Astrocyte (in vitro differentiated cells and primary cell): ENCODE measurements around the gene NUBPL. TPM values are rescaled to one million over a fixed set of nuclear protein-coding genes. Genes with fewer than 3 reads are reported as not detected.

Source experiments
- DNase-seq: peaks from one replicate; pipeline ENCODE4 v3.0.0-alpha.2; 2010; ENCODE audit warnings: low read depth
- FAIRE-seq: peaks from 2 replicates; lab custom pipeline; 2011; peaks lifted over from hg19 to GRCh38; lab: Jason Lieb, UNC
- H2AFZ ChIP-seq: 2 replicates; pipeline ENCODE4 v1.6.0; 2012; ENCODE audit warnings: low read depth, low read length, inconsistent platforms
- H3K27ac ChIP-seq: 2 replicates; pipeline ENCODE4 v1.5.1; 2011; ENCODE audit warnings: low read depth, low read length, inconsistent platforms
- H3K27me3 ChIP-seq: 2 replicates; pipeline ENCODE4 v1.6.0; 2011; ENCODE audit warnings: low read length, inconsistent platforms; ENCODE audit not compliant: insufficient read depth
- H3K36me3 ChIP-seq: 2 replicates; pipeline ENCODE4 v1.5.1; 2011; ENCODE audit warnings: low read length, inconsistent platforms; ENCODE audit not compliant: insufficient read depth
- H3K4me1 ChIP-seq: 2 replicates; pipeline ENCODE4 v1.5.1; 2011; ENCODE audit warnings: low read length, inconsistent platforms; ENCODE audit not compliant: insufficient read depth
- H3K4me2 ChIP-seq: 2 replicates; pipeline ENCODE4 v1.6.0; 2012; ENCODE audit warnings: low read length, inconsistent platforms
- H3K4me3 ChIP-seq: 2 replicates; pipeline ENCODE4 v1.5.1; 2011; ENCODE audit warnings: low read depth, mild to moderate bottlenecking, low read length, inconsistent platforms; ENCODE audit not compliant: insufficient read depth
- H3K79me2 ChIP-seq: 2 replicates; pipeline ENCODE4 v1.6.0; 2012; ENCODE audit warnings: mild to moderate bottlenecking, low read length, inconsistent platforms; ENCODE audit not compliant: insufficient read depth
- H3K9ac ChIP-seq: 2 replicates; pipeline ENCODE4 v1.6.0; 2012; ENCODE audit warnings: mild to moderate bottlenecking, low read length, inconsistent platforms
- H3K9me3 ChIP-seq: 2 replicates; pipeline ENCODE4 v1.5.1; 2012; ENCODE audit warnings: low read depth, mild to moderate bottlenecking, low read length, inconsistent platforms; ENCODE audit not compliant: insufficient read depth
- H4K20me1 ChIP-seq: 2 replicates; pipeline ENCODE4 v1.6.0; 2012; ENCODE audit warnings: low read length, inconsistent platforms; ENCODE audit not compliant: insufficient read depth
- H3K27ac Mint-ChIP-seq: one replicate; pipeline ENCODE4 v1.8.0; 2021; ENCODE audit warnings: mild to moderate bottlenecking, mixed read lengths; ENCODE audit not compliant: unreplicated experiment
- H3K27me3 Mint-ChIP-seq: one replicate; pipeline ENCODE4 v1.8.0; 2021; ENCODE audit warnings: low read depth, mixed read lengths; ENCODE audit not compliant: unreplicated experiment
- H3K36me3 Mint-ChIP-seq: one replicate; pipeline ENCODE4 v1.8.0; 2021; ENCODE audit warnings: low read depth, mixed read lengths; ENCODE audit not compliant: unreplicated experiment
- H3K4me1 Mint-ChIP-seq: one replicate; pipeline ENCODE4 v1.8.0; 2021; ENCODE audit warnings: low read depth, mixed read lengths; ENCODE audit not compliant: unreplicated experiment
- H3K4me3 Mint-ChIP-seq: one replicate; pipeline ENCODE4 v1.8.0; 2021; ENCODE audit warnings: mild to moderate bottlenecking, moderate library complexity, mixed read lengths; ENCODE audit not compliant: unreplicated experiment
- H3K9me3 Mint-ChIP-seq: one replicate; pipeline ENCODE4 v1.8.0; 2021; ENCODE audit warnings: mild to moderate bottlenecking, mixed read lengths; ENCODE audit not compliant: unreplicated experiment
- EZH2 ChIP-seq: IDR thresholded peaks from 2 replicates; pipeline ENCODE4 v1.6.1; 2012; ENCODE audit warnings: mild to moderate bottlenecking, low read length, inconsistent platforms; ENCODE audit not compliant: insufficient read depth
- total RNA-seq: library from RNA; stranded (reverse); gene quantifications from 2 replicates; pipeline ENCODE4 v1.2.1, GENCODE V29; 2021
- TF ChIP-seq, protein P1 (sequence below): IDR thresholded peaks from 2 replicates; pipeline ENCODE4 v1.5.1; 2011; ENCODE audit warnings: low read depth, mild to moderate bottlenecking, inconsistent platforms, low read length, moderate library complexity; ENCODE audit not compliant: insufficient read depth

NUBPL gene
- total RNA-seq, 1 donor from 2014 or later: 9.0 TPM

DNA sequence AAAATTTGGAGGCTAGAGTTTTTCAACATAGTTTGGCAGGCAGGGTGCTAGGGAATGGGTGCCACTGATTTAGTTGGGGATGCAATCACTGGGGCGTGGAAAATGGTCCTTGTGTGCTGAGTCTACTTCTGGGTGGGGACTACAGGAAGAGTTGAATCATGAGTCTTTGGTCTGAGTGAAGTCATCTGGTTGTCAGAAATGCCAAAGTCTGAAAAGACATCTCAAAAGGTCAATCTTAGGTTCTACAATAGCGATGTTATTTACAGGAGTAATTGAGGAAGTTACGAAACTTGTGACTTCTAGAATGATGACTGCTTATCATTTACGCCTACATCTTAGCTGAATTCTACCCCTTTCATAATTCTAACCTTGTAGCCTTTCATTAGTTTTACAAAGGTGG is 209.1 kb downstream of the NUBPL start:
- Histone ChIP-seq H3K27ac (no peak overlapping the region), H2AFZ (no peak overlapping the region), H3K79me2 (no peaks in the 10 kb centered on the region), H3K27me3 (no peaks in the 10 kb centered on the region), H4K20me1 (no peaks in the 10 kb centered on the region), H3K4me1 (no peaks in the 10 kb centered on the region), H3K4me3 (no peak overlapping the region), H3K36me3 (no peaks in the 10 kb centered on the region), H3K9ac (no peak overlapping the region), H3K4me2 (no peak overlapping the region), H3K9me3 (no peaks in the 10 kb centered on the region)
- FAIRE-seq (no peak), DNase-seq (no peak)
- H3K36me3 Mint-ChIP-seq: no peaks in the 10 kb centered on the region
- no peak overlapping the region for H3K27ac Mint-ChIP-seq
- H3K4me3 Mint-ChIP-seq: no peak overlapping the region
- no peaks in the 10 kb centered on the region for H3K9me3 Mint-ChIP-seq
- H3K4me1 Mint-ChIP-seq: peaks cover 7% of the 10 kb centered on the region
- no peaks in the 10 kb centered on the region for H3K27me3 Mint-ChIP-seq
- TF ChIP-seq, protein P1, sequence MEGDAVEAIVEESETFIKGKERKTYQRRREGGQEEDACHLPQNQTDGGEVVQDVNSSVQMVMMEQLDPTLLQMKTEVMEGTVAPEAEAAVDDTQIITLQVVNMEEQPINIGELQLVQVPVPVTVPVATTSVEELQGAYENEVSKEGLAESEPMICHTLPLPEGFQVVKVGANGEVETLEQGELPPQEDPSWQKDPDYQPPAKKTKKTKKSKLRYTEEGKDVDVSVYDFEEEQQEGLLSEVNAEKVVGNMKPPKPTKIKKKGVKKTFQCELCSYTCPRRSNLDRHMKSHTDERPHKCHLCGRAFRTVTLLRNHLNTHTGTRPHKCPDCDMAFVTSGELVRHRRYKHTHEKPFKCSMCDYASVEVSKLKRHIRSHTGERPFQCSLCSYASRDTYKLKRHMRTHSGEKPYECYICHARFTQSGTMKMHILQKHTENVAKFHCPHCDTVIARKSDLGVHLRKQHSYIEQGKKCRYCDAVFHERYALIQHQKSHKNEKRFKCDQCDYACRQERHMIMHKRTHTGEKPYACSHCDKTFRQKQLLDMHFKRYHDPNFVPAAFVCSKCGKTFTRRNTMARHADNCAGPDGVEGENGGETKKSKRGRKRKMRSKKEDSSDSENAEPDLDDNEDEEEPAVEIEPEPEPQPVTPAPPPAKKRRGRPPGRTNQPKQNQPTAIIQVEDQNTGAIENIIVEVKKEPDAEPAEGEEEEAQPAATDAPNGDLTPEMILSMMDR: no peak
- no peak for TF ChIP-seq EZH2

DNA sequence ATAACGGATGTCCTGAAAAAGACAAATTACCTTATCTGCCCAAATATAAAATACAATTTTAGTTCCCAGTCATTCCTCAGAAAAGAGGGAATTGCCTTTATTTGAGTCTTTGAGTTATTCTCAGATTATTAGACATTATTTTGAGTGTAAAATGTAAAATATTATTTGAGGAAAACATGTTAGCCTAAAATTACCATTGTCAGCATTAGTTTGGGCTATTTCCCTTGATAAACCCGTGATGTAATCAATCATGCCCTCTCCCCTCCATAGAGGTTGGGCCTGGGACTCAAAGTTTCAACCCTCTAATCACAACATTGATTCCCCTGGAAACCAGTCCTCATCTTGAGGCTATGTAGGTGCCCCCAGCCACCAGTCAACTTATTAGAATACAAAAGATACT is 213.4 kb downstream of the NUBPL start:
- Histone ChIP-seq H3K79me2 (no peaks in the 10 kb centered on the region), H4K20me1 (no peaks in the 10 kb centered on the region), H3K4me3 (no peak overlapping the region), H3K9me3 (no peaks in the 10 kb centered on the region), H2AFZ (no peak overlapping the region), H3K4me1 (no peaks in the 10 kb centered on the region), H3K27me3 (no peaks in the 10 kb centered on the region), H3K9ac (no peak overlapping the region), H3K36me3 (no peaks in the 10 kb centered on the region), H3K27ac (no peak overlapping the region), H3K4me2 (no peak overlapping the region)
- peaks cover 8% of the 10 kb centered on the region for H3K9me3 Mint-ChIP-seq
- FAIRE-seq (no peak), DNase-seq (no peak)
- TF ChIP-seq EZH2: no peak
- TF ChIP-seq, protein P1: no peak
- no peak overlapping the region for H3K4me3 Mint-ChIP-seq
- H3K27ac Mint-ChIP-seq: no peak overlapping the region
- no peaks in the 10 kb centered on the region for H3K27me3 Mint-ChIP-seq
- H3K4me1 Mint-ChIP-seq: peaks cover 7% of the 10 kb centered on the region
- peaks cover 5% of the 10 kb centered on the region for H3K36me3 Mint-ChIP-seq

DNA sequence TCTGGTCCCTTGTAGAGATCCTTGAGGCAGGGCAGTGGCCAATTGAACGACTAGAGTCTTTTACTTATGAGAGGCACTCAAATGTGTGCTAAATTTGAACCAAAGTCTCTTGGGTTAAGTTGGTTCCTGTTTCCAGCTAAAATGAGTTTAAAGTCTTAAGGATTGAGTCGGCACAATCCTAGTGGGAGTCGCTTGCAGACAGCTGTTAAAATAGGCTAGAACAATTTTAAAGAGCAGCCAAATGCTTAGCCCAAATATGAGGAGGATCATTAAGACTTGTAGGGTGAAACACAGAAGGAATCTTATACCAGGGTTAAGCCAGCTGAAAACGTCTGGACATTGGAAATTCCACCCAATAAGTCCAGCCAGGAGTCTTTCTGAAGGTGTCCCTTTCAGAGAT is 216.1 kb downstream of the NUBPL start:
- no peak overlapping the region for H3K4me3 Mint-ChIP-seq
- H3K36me3 Mint-ChIP-seq: peaks cover 8% of the 10 kb centered on the region
- no peaks in the 10 kb centered on the region for H3K4me1 ChIP-seq
- no peak overlapping the region for H3K27ac ChIP-seq
- H3K9me3 ChIP-seq: no peaks in the 10 kb centered on the region
- H3K4me3 ChIP-seq: no peak overlapping the region
- H3K4me1 Mint-ChIP-seq: no peaks in the 10 kb centered on the region
- H3K36me3 ChIP-seq: no peaks in the 10 kb centered on the region
- H2AFZ ChIP-seq: no peak overlapping the region
- no peaks in the 10 kb centered on the region for H3K27me3 Mint-ChIP-seq
- H3K9me3 Mint-ChIP-seq: peaks cover 21% of the 10 kb centered on the region
- TF ChIP-seq EZH2: no peak
- TF ChIP-seq, protein P1: no peak
- H3K79me2 ChIP-seq: no peaks in the 10 kb centered on the region
- FAIRE-seq (no peak), DNase-seq (no peak)
- no peak overlapping the region for H3K9ac ChIP-seq
- no peaks in the 10 kb centered on the region for H3K27me3 ChIP-seq
- no peak overlapping the region for H3K27ac Mint-ChIP-seq
- H4K20me1 ChIP-seq: no peaks in the 10 kb centered on the region
- no peak overlapping the region for H3K4me2 ChIP-seq
